Endothelial cell of hepatic sinusoid (primary cell): ENCODE measurements around the gene EPM2A.
"Not testable (repeated sequence)": the region's sequence is repeated elsewhere in the genome, so short reads cannot be mapped to it uniquely, and the experiment has no call there.

Source experiments
- in situ Hi-C: cut with HindIII; loops from 2 replicates; pipeline ENCODE4 v1.10.0; 2017; ENCODE audit warnings: low sequenced_read_pairs

Gene EPM2A

GRCh38 chr6:145731447-145731846 lies 3.9 kb downstream of the EPM2A start:
- in situ Hi-C loops, result no loop called here

DNA sequence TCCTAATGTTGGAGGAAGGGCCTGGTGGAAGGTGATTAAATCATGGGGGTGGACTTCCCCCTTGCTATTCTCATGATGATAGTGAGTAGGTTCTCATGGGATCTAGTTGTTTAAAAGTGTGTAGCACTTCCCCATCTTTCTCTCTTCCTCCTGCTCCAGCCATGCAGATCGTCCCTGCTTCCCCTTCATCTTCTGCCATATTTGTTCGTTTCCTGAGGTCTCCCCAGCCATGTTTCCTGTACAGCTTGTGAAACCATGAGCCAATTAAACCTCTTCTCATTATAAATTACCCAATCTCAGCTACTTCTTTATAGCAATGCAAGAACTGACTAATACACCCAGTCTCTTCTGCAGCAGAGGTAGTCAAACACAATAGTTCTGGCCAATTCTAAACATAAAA lies 5.4 kb downstream of the EPM2A start:
- in situ Hi-C loops, result no loop called here

- in situ Hi-C loops, result no loop called here
Measured at GRCh38 chr6:145728444-145729385, 6.6 kb downstream of the EPM2A start.

DNA sequence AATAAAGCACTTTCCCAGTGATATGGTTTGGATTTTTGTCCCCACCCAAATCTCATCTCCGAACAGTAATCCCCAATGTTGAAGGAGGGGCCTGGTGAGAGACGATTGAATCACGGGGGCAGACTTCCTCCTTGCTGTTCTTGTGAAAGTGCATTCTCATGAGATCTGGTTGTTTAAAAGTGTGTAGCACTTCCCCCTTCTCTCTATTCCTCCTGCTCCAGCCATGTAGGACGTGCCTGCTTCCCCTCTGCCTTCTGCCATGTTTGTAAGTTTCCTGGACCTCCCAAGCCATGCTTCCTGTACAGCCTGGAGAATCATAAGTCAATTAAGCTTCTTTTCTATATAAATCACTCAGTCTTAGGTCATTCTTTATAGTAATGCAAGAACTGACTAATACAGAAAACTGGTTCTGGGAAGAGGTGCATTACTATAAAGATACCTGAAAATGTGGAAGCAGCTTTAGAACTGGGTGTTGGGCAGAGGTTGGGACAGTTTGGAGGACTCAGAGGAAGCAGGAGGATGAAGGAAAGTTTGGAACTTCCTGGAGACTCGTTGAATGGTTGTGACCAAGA lies 7.4 kb downstream of the EPM2A start:
- in situ Hi-C loops, result no loop called here

DNA sequence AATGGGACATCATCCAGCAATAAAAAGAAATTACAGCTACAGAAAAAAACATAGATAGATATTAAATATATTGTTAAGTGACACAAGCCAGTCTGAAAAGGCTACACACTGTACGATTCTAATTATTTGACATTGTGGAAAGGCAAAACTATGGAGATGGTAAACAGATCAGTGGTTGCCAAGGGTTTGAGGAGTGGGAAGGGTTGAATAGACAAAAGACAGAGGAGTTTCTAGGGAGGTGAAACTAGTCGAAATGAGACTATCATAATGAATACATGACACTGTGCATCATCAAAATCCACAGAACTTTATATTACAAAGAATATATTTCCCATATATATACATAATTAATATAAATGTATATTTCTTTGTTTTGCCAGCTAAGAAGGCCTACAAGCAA lies 9.8 kb downstream of the EPM2A start:
- in situ Hi-C loops, result no loop called here

- in situ Hi-C loops, result no loop called here
Measured at GRCh38 chr6:145723646-145724045, 11.7 kb downstream of the EPM2A start.

GRCh38 chr6:145722190-145722589 lies 13.1 kb downstream of the EPM2A start:
- in situ Hi-C loops, result no loop called here

DNA sequence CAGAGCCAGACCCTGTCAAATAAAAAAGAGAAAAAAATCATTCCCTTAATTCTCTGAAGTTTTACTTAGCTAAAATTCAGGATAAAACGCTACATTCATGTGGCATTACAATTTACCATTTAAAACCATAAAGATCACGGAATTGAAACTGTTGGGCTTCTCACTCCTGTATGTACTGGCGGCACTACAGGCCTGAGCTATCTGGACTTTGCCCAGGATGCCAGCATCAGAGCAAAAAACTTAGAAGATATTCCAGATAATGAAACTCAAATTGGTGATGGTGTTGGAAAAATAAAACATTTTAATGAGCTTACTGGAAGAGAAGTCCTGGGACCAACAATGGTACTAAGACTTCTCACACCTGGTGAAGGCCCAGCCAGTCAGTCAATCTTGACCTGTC lies 14.2 kb downstream of the EPM2A start:
- in situ Hi-C loops, result no loop called here

DNA sequence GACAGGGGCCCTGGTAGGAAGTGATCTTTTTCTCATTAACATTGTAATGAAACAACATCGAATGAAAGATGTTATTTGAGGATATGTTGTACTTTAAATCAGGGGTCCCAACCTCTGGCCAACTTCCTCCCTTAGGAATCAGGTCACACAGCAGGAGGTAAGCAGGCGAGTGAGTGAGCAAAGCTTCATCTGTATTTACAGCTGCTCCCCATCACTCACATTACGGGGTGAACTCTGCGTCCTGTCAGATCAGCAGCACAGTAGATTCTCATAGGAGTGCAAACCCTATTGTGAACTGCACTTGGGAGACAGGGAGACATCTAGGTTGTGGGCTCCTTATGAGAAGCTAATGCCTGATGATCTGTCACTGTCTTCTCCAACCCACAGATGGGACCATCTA lies 19.9 kb downstream of the EPM2A start:
- in situ Hi-C loops, result no loop called here

DNA sequence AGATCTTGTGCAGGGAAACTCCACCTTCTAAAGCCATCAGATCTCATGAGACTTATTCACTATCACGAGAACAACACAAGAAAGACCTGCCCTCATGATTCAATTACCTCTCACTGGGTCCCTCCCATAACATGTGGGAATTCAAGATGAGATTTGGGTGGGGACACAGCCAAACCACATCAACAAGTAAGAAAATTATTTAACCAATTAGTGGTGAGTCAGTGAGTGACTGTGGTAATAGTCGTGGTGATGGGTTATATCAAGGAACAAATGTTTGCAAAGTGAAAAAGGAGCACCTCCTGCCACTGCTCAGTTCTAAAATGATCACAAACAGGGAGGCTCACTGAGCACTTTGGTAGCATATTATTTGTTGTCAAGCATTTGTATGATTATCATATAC lies 20.6 kb downstream of the EPM2A start:
- in situ Hi-C loops, result no loop called here

GRCh38 chr6:145713773-145714172 lies 21.5 kb downstream of the EPM2A start:
- in situ Hi-C loops, result no loop called here

DNA sequence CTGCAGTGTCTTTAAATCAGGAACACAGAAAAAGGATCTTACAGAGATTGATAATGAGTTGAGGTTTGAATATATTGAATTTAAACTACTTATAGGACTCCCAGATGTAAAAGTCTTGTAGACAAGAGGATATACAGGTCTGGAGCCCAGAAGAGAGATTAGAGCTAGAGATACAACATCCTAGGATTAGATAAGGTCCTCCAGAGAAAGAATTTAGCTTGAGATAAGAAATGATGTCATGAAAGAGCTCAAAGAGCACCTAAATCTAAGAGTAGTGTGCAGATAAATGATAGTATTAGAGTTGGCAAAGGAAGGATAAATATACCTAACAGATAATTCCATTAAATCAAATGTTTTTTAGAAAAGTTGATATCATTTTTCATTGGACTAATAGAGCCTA lies 23.9 kb downstream of the EPM2A start:
- in situ Hi-C loops, result no loop called here

DNA sequence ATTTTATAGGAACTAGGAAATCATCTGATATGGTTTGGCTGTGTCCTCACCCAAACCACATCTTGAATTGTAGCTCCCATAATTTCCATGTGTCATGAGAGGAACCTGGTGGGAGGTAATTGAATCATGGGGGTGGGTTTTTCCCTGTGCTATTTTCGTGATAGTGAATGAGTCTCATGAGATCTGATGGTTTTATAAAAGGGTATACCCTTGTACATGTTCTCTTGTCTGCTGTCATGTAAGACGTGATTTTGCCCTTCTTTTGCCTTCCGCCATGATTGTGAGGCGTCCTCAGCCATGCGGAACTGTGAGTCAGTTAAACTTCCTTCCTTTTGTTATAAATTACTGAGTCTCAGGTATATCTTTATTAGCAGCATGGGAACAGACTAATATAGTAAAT lies 27.9 kb downstream of the EPM2A start:
- in situ Hi-C loops, result no loop called here

DNA sequence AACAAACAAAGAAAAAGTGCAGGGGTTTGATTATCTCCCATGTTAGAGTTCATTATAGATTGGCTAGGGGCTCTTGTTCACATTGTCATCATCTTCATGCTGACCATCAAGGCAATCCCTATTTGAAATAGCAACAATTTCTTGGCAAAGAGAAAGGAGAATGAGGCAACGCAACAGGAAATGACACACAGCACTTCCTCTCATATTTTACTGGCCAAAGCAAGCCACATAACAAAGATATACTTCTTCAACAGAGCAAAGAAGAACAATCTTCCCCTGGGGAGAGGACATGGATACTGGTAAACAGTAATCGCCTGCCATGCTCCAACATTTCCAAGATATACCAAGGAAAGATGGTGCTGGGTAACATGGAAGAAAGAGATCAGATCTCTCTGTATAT lies 29.8 kb downstream of the EPM2A start:
- in situ Hi-C loops, result no loop called here

DNA sequence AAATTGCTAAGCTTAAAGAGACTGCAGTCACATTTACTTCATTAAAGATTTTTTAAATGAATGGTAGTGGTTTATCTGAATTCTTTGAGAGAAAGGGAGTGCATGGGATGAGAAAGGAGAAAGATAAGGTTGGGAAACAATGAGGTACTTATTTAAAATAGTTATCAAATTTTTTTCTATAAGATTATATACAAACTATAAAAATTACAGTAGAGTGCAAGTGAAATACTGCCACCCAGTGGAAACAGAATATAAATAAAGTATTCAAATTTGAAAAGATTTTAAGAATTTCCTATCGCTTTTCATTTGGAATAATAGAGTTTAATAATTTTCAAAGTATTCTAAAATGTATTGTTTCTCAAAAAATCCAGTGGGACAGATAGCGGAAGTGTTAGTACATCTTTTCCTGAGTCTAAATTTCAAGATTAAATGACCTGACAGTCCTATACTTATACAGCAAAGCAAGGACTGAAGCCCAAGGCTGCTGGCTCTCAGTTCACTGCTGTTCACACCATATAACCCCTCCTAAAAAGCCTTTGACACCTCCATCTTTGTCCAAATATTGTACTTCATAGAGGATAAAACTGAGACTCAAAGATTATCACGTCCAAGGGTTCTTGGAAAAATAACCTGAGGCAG lies 31.1 kb downstream of the EPM2A start:
- in situ Hi-C loops, result no loop called here

- in situ Hi-C loops, result no loop called here
Measured at GRCh38 chr6:145699462-145699861, 35.9 kb downstream of the EPM2A start.

DNA sequence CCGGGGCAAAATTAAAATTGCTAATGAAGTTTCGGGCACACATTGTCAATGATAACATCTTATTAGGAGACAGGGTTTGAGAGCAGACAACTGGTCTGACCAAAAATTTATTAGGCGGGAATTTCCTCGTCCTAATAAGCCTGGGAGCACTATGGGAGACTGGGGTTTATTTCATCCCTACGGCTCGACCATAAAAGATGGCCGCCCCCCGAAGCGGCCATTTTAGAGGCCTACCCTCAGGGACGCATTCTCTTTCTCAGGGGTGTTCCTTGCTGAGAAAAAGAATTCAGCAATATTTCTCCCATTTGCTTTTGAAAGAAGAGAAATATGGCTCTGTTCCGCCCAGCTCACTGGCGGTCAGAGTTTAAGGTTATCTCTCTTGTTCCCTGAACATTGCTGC lies 37.9 kb downstream of the EPM2A start:
- in situ Hi-C loops, result not testable (repeated sequence)

DNA sequence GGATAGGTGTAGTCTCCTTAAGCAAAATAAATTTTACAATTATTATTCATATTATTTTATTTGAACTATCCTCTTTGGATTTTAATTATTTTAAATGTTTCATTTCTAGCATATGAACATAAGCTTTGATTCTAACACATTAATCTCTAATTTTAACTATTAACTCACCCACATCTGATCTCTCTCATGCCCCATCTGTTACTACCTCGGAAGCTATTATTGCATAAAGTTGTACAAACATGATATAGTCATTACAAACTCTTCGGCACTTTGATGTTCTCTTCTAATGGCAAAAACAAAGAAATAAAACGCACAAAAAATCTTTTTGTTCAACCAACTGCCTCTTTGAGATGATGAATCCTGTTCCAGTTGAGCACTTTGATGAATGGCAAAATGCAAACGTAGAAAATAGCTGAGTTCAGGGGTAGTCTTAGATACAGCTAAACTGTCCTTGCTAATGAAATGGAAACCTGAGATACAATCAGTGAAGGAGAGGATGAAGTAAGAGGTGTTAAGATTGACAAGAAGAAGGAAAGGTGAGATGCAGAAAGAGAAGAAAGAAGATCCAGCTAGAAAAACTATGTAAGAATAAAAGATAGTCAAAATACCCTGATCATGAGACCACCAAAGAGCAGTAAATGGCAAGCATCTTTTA lies 41.1 kb downstream of the EPM2A start:
- in situ Hi-C loops, result no loop called here

DNA sequence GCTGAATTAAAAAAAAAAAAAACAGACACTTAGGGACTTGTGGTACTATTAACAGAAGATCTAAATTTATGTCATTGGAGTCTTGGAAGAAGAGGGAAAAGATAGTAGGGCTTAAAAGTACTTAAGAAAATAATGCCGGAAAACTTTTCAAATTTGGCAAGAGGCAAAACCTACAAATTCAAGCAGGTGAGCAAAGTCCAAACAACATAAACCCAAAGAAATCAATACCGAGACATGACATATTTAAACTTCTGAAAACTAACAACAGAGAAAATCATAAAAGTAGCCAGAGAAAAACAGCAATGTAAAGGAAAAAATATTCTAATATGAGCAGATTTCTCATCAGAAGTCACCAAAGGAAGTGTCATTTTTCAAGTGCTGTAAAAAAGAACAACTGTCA lies 44.4 kb downstream of the EPM2A start:
- in situ Hi-C loops, result no loop called here

- in situ Hi-C loops, result no loop called here
Measured at GRCh38 chr6:145689529-145689928, 45.8 kb downstream of the EPM2A start.

DNA sequence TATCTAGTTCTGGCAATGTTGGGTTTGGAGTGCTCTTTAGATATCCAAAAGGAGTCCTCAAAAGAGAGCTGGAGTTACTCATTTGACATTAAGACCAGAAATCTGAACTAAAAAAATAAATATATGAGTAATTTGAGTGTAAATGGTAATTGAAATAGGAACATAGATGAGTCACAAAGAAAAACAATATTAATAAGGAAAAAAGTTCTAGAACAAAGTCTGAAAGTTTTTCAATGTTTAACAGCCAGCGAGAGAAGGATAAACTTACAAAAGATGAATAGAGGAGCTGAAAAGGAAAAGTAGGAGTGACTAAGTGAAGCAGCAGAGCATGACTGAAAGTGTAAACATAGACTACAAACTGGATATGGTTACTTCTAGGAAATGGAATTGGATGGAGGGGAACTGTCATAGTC lies 46.8 kb downstream of the EPM2A start:
- in situ Hi-C loops, result no loop called here

- in situ Hi-C loops, result no loop called here
Measured at GRCh38 chr6:145685932-145686331, 49.4 kb downstream of the EPM2A start.
